Activated T-cell treated with anti-CD3 and anti-CD28 coated beads, Interleukin-2, amount 50 U/mL, for 4 hours (primary cell): ENCODE measurements around the gene RDH11. TPM values are rescaled to one million over a fixed set of nuclear protein-coding genes. Genes with fewer than 3 reads are reported as not detected.

ENCODE experiments used
- ATAC-seq, 2 donors: fragments of 200-7000 bp; cut with Tn5 transposase; one replicate each; pipeline ENCODE4 v1.10.0; 2021
- DNase-seq: peaks from one replicate; pipeline ENCODE4 v3.0.0-alpha.2; 2020
- H3K27me3 Mint-ChIP-seq: one replicate; pipeline ENCODE4 v1.8.0; 2021; ENCODE audit warnings: low read depth, mixed read lengths
- H3K36me3 Mint-ChIP-seq: one replicate; pipeline ENCODE4 v1.8.0; 2022; ENCODE audit warnings: mixed read lengths; ENCODE audit not compliant: insufficient read depth
- H3K4me1 Mint-ChIP-seq: one replicate; pipeline ENCODE4 v1.8.0; 2021; ENCODE audit warnings: low read depth, mixed read lengths
- H3K4me3 Mint-ChIP-seq: one replicate; pipeline ENCODE4 v1.8.0; 2021; ENCODE audit warnings: mild to moderate bottlenecking, moderate library complexity, mixed read lengths
- H3K9me3 Mint-ChIP-seq: one replicate; pipeline ENCODE4 v1.8.0; 2021; ENCODE audit warnings: mixed read lengths
- total RNA-seq, 3 donors: library from RNA; stranded (reverse); gene quantifications; one replicate each; pipeline ENCODE4 v1.2.1, GENCODE V29; 2021

RDH11 gene
- total RNA-seq, 3 donors from 2014 or later, result 37.9 to 43.3 (median 42.5) TPM

DNA sequence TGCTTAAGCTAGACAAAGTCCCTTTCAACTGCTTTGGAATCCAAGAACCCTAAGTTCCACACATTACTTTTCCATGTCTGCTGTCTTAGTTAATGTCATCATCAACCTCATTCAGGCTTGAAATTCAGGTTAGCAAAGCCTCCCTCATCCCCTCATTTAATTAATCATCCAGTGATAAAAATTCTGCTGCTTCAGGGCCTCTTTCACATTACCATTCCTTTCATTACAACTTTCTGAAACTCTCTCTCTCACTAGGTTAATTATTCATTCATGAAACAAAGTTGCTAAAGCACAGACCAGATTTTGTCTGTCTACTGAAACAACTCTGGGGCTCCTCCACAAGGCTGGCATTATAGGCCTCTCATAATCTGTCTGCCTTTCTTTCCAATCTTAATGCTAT lies 11.7 kb downstream of the RDH11 start:
- Mint-ChIP-seq H3K9me3 (no peaks in the 10 kb centered on the region), H3K27me3 (no peaks in the 10 kb centered on the region), H3K4me3 (no peak overlapping the region), H3K36me3 (peaks cover 50% of the 10 kb centered on the region), H3K4me1 (peaks cover 25% of the 10 kb centered on the region)
- DNase-seq (no peak), ATAC-seq (no peak)

DNA sequence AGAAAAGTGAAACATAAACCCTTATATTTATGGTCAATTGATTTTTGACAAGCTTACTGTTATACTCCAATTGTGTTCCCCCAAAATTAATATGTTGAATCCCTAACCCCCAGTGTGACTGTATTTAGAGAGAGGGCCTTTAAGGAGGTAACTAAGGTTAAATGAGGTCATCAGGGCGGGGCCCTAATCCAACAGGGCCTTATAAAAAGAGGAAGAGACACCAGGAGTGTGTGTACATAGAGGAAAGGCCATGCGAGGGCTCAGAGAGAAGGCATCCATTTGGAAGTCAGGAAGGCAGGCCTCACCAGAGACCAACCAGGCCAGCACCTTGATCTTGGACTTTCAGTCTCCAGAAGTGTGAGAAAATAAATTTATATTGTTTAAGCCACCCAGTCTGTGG lies 14.6 kb downstream of the RDH11 start:
- Mint-ChIP-seq H3K36me3 (peaks cover 48% of the 10 kb centered on the region), H3K27me3 (no peaks in the 10 kb centered on the region), H3K9me3 (no peaks in the 10 kb centered on the region), H3K4me1 (peaks cover 29% of the 10 kb centered on the region), H3K4me3 (no peak overlapping the region)
- DNase-seq (no peak), ATAC-seq (no peak)

DNA sequence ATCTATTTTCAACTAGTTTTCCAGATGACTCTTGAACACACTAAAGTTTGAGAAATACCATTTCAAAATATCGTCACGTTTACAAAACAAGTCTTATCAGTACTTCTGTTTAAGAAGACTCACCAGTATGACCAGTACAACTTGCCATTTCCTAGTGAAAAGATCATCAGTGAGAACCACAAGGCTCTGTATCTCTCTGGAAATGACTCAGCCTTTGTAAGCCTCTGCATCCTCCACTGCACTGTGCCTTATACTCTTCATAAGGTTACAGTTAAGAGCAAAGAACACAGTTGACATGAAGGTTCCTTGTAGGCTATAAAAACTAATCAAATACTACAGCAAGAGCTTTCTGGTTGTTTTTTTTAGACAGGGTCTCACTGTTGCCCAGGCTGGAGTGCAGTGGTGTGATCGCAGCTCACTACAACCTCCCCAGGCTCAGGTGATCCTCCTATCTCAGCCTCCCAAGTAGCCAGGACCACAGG lies 15.4 kb downstream of the RDH11 start:
- no peaks in the 10 kb centered on the region for H3K27me3 Mint-ChIP-seq
- no peaks in the 10 kb centered on the region for H3K9me3 Mint-ChIP-seq
- H3K36me3 Mint-ChIP-seq, result peaks cover 42% of the 10 kb centered on the region
- peaks cover 33% of the 10 kb centered on the region for H3K4me1 Mint-ChIP-seq
- no peak overlapping the region for H3K4me3 Mint-ChIP-seq
- DNase-seq, result no peak
- peak; percentile 96 to 97 for ATAC-seq

DNA sequence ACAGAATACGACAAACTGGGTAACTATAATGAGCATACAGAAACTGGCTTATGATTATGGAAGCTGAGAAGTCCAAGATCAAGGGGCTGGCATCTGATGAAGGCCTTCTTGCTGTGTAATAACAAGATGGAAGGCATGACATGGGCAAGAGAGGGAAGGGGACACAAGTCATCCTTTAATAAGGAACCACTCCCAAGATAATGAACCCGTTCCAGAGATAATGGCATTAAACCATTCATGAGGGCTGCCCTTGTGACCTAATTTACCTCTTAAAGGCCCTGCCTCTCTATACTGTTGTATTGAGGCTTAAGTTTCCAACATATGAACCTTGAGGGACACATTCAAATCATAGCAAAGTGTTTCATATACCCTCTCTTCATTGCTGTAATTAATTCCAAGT lies 16.6 kb downstream of the RDH11 start:
- Mint-ChIP-seq H3K4me3 (no peak overlapping the region), H3K27me3 (no peaks in the 10 kb centered on the region), H3K36me3 (peaks cover 36% of the 10 kb centered on the region), H3K9me3 (no peaks in the 10 kb centered on the region), H3K4me1 (peaks cover 31% of the 10 kb centered on the region)
- DNase-seq (no peak), ATAC-seq (no peak)

DNA sequence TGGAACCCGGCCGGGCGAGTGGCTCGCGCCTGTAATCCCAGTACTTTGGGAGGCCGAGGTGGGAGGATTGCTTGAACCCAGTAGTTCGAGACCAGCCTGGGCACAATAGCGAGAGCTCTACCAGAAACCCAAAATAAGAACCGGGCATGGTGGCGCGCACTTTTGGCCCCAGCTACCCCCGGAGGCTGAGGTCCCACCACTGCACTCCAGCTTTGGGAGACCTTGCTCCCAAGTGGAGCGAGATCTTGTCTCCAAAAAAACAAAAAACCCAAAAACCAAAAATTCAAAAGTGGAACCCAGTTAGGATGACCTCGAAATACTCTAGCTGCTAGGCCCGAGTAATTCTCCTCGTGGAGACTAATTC lies 20.4 kb downstream of the RDH11 start:
- Mint-ChIP-seq H3K4me3 (peak overlapping the region; percentile 92), H3K9me3 (no peaks in the 10 kb centered on the region), H3K36me3 (peaks cover 13% of the 10 kb centered on the region), H3K4me1 (peaks cover 46% of the 10 kb centered on the region), H3K27me3 (no peaks in the 10 kb centered on the region)
- no peak for ATAC-seq
- DNase-seq, result no peak

DNA sequence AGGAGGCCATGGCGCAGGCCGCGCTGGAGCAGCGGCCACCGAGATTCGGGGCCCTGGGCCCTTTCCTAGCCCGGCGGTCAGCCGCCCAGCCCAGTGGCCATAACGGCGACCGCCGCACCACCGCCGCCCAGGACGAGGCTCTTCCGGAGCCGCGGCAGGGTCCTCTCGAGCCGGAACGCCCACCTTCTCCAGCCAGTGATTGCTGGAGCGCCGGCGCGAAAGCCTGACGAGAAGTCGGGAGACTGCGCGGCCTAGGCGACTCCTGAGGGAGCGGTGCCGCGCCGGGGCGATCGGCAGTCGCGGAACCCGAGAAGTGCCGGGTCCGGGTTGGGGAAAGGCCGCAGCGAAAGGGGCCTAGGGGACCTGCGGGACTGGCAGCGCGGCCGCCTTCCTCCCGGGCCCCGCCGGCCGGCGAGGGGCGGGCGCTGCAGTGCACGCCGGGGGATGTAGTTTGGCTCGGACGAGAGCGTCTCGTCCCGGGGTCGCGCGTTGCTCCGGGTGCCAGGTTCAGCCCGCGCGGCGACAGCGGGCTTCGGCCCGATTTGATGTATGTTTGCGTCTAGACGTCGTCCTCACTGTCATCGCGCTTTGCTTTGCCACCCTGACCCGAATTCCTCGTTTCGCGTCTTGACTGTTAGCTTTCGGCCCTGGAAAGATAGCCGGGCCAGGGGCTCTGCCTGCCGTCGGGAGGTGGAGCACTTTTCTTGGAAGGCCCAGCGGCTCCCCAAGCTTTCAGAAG lies 20.9 kb downstream of the RDH11 start, which contains the start of gene VTI1B:
TSS of gene VTI1B (minus strand) at position 153 of the 739 bp plus-strand sequence. CDS start at position 10, 143 bp downstream.
- Mint-ChIP-seq H3K4me3 (peak within 1 kb of the TSS; percentile 92), H3K27me3 (no peaks in the 10 kb centered on the region), H3K4me1 (peaks cover 44% of the 10 kb centered on the region)

DNA sequence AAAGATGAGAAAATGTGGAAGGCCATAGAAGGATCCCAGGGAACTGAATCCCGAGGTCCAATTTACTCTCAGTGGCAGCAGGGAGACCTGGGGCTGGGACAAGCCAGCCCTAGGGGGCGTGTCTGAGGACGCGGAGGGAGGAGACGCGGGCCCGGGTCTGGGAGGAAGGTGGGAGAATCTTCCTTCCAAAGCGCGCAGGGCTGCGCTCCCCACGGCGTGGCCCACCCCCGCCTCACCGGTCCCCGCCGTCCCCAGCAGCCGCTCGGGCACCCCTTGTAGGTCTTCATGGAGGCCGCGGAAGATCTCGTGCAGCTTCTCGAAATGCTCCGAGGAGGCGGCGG lies 21.5 kb downstream of the RDH11 start:
- ATAC-seq, result peak; percentile 68 to 72
- H3K4me1 Mint-ChIP-seq, result peaks cover 49% of the 10 kb centered on the region
- H3K9me3 Mint-ChIP-seq, result no peaks in the 10 kb centered on the region

More for the DNA sequence above, 20.9 kb downstream of the RDH11 start, which contains the start of gene VTI1B:
- Mint-ChIP-seq H3K36me3 (peaks cover 13% of the 10 kb centered on the region), H3K9me3 (no peaks in the 10 kb centered on the region)
- DNase-seq (peak; percentile 68), ATAC-seq (peak; percentile 97)

DNA sequence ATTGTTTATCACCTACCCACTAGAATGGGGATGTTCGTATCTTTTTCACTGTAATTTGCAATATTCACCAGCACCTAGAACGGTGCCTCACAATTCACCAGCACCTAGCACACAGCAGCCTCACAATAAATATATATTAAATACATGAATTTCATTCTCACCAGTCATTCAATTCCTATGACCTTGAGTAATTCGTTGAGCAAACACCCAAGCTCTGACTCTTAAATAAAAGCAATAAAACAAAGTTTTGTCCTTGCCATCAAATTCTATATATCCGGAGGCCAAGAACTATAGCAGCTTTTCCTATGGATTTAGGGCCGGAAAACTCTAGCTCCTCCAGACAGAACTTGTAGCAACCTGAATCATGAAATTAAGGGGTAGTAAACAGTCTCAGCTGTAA lies 22.1 kb downstream of the RDH11 start:
- Mint-ChIP-seq H3K4me1 (peaks cover 54% of the 10 kb centered on the region), H3K36me3 (peaks cover 13% of the 10 kb centered on the region), H3K27me3 (no peaks in the 10 kb centered on the region), H3K9me3 (no peaks in the 10 kb centered on the region), H3K4me3 (peak overlapping the region; percentile 92)
- ATAC-seq (no peak), DNase-seq (no peak)

More for the DNA sequence above, 21.5 kb downstream of the RDH11 start:
- H3K27me3 Mint-ChIP-seq, result no peaks in the 10 kb centered on the region
- DNase-seq, result peak; percentile 36
- H3K4me3 Mint-ChIP-seq, result peak overlapping the region; percentile 92
- H3K36me3 Mint-ChIP-seq, result peaks cover 13% of the 10 kb centered on the region

DNA sequence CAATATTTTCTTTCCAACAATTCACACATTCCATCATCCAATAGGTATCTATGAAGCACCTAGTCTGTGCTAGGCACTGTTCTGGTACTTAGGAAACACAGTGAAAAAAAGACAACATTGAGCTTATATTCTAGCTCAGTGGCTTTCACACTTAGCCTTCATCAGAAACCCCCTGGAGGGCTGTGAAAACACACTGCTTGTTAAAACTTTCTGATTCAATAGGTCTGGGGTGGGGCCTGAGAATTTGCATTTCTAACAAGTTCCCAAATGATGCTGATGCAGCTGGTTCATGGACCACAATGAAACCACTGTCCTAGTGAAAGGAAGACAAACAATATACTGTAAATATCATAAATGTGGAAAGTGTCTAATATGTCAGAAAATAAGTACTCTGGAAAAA lies 27.0 kb downstream of the RDH11 start:
- Mint-ChIP-seq H3K27me3 (no peaks in the 10 kb centered on the region), H3K36me3 (no peaks in the 10 kb centered on the region), H3K4me3 (no peak overlapping the region), H3K4me1 (peaks cover 72% of the 10 kb centered on the region), H3K9me3 (no peaks in the 10 kb centered on the region)
- no peak for DNase-seq
- peak; percentile 53 to 80 for ATAC-seq

DNA sequence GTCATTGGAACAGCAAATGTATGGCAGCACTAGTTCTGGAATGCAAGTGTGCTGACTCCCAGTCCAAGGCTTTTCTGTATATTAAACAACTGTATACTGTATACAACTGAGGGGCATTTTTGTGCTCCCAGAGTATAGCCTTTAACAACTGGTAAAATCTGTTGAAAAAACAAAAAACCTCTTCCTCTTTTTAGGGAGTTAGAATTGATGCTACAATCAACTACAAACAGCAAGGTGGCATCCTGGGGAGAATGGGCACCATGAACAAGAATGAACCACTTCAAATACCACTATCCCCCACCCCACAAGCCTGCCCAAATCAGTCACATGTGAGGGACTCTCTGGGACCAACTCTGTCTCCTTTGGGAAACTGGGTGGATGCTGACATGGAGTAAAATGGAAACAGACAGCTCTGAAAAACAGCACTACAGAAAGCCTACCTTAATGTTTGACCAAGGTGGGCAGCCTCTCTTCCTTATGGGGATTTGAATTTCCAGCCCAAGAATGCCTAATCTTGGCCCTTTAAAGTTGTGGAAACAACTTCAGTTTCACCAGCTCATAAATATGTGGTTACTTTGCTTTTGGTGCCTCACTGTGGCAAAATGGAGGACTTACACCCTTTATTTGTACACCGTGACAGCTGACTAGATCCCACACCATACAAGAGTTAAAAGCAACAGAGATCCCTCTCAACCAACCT lies 28.7 kb downstream of the RDH11 start:
- no peak overlapping the region for H3K4me3 Mint-ChIP-seq
- H3K9me3 Mint-ChIP-seq, result no peaks in the 10 kb centered on the region
- no peaks in the 10 kb centered on the region for H3K27me3 Mint-ChIP-seq
- no peak for DNase-seq
- peaks cover 2% of the 10 kb centered on the region for H3K36me3 Mint-ChIP-seq
- H3K4me1 Mint-ChIP-seq, result peaks cover 61% of the 10 kb centered on the region
- peak; percentile 84 to 85 for ATAC-seq

DNA sequence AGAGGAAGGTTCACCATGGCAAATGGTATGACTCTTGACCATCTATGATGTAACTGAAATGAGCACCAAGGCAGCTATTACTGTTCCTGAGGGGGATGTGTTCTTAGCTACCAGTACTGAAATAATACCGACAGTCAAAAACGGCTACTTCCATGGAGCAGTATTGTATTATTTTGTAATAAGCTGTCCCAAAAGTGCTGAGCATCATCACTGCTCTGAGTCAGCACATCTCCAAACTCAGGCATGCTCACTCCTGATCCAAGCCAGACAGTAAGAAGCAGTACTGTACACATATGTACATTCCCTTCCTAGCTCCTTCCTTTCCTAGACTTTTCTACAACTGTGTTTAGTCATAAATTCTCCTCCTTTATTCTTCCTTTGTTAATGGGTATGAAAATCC lies 29.7 kb downstream of the RDH11 start:
- H3K27me3 Mint-ChIP-seq, result no peaks in the 10 kb centered on the region
- no peak overlapping the region for H3K4me3 Mint-ChIP-seq
- ATAC-seq (no peak), DNase-seq (no peak)
- H3K9me3 Mint-ChIP-seq, result no peaks in the 10 kb centered on the region
- peaks cover 51% of the 10 kb centered on the region for H3K4me1 Mint-ChIP-seq
- H3K36me3 Mint-ChIP-seq, result peaks cover 2% of the 10 kb centered on the region

DNA sequence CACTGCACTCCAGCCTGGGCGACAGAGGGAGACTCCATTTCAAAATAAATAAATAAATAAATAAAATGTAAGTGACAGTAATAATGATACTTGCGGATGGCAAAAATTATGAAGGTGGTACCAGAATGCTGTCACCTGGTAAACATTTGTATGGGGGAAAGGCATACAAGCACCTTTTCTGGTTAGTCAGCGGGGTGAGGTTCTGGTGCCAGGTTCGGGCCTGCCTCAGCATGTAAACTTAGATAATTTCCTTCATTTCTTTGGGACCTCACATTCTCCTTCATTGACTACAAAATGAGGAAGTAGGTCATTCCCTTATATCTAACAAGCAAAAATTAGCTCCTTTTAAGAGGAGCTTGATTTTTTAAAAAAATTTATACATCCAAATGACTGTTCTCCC lies 31.9 kb downstream of the RDH11 start:
- DNase-seq (no peak), ATAC-seq (no peak)
- H3K4me1 Mint-ChIP-seq, result peaks cover 34% of the 10 kb centered on the region
- no peaks in the 10 kb centered on the region for H3K9me3 Mint-ChIP-seq
- no peaks in the 10 kb centered on the region for H3K27me3 Mint-ChIP-seq
- no peak overlapping the region for H3K4me3 Mint-ChIP-seq
- H3K36me3 Mint-ChIP-seq, result peaks cover 5% of the 10 kb centered on the region

DNA sequence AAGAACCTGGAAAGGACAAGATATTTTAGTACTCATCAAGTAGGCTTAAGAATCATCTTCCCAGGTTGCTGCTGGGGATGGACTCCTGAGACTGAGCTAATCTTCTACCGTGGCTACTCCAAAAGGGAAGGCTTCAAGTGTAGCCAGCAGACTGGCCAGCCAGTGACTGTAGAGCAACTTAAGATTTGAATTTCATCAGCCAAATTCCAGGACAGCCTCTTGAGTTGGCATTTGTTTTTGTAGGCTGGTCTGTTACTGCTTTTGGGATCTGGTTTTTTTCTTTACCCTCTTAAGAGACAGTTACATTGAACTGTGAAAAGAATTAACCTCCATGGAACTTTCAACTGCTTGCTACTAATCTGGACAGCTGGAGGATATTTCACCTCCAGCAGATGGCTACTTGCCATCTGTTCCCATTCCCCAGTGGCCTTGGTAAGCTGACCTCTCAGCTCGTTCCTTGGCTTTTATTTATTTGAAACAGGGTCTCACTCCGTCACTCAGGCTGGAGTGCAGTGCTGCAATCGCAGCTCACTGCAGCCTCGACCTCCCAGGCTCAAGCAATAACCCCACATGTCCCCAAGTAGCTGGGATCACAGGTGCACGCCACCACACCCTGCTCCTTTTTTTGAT lies 41.8 kb downstream of the RDH11 start:
- Mint-ChIP-seq H3K27me3 (no peaks in the 10 kb centered on the region), H3K36me3 (peaks cover 37% of the 10 kb centered on the region), H3K4me3 (no peak overlapping the region), H3K9me3 (no peaks in the 10 kb centered on the region), H3K4me1 (no peaks in the 10 kb centered on the region)
- no peak for DNase-seq
- no peak for ATAC-seq

DNA sequence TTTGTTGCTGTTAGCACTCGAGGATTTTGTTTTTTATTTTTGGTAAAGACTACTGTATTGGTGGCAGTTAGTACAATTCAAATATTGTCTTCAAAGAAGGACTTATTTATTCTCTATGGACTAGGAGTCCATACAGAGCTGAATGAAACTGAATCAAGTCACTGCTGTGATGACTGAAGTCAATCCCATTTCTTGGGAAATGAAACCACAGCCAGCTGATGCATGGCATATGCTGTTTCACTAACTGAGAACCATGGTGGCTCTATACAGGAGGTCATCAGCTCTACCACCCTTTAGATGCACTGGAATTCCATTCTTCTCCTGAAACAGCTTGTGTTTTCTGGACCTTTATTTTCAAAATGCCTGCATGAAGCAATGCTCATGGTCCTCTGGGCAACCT lies 43.4 kb downstream of the RDH11 start:
- no peak for DNase-seq
- no peaks in the 10 kb centered on the region for H3K4me1 Mint-ChIP-seq
- H3K36me3 Mint-ChIP-seq, result peaks cover 31% of the 10 kb centered on the region
- no peak overlapping the region for H3K4me3 Mint-ChIP-seq
- no peaks in the 10 kb centered on the region for H3K9me3 Mint-ChIP-seq
- H3K27me3 Mint-ChIP-seq, result no peaks in the 10 kb centered on the region
- ATAC-seq, result no peak
